Esophagus muscularis mucosa (tissue), 3 donors: Measurements from ENCODE around the gene CATSPERD.

ENCODE experiments used
- EP300 ChIP-seq: sonication (generic); formaldehyde crosslinking; IDR thresholded peaks from one replicate; pipeline ENCODE4 v1.6.1; 2017; ENCODE audit warnings: antibody characterized with exemption
- TF ChIP-seq, protein P1 (sequence below), 3 experiments: fragments of 200-600 bp in 2 of 3; fragments of 450-650 bp in 1 of 3; sonication (generic) in 2 of 3; IDR thresholded peaks; one replicate each; pipeline ENCODE4 v1.5.1; 2017 to 2019; ENCODE audit warnings: antibody characterized with exemption in 3 of 3, mild to moderate bottlenecking in 2 of 3, moderate library complexity in 1 of 3

GRCh38 chr19:5806133-5806489 is 85.7 kb downstream of the CATSPERD start:
- TF ChIP-seq, protein P1, sequence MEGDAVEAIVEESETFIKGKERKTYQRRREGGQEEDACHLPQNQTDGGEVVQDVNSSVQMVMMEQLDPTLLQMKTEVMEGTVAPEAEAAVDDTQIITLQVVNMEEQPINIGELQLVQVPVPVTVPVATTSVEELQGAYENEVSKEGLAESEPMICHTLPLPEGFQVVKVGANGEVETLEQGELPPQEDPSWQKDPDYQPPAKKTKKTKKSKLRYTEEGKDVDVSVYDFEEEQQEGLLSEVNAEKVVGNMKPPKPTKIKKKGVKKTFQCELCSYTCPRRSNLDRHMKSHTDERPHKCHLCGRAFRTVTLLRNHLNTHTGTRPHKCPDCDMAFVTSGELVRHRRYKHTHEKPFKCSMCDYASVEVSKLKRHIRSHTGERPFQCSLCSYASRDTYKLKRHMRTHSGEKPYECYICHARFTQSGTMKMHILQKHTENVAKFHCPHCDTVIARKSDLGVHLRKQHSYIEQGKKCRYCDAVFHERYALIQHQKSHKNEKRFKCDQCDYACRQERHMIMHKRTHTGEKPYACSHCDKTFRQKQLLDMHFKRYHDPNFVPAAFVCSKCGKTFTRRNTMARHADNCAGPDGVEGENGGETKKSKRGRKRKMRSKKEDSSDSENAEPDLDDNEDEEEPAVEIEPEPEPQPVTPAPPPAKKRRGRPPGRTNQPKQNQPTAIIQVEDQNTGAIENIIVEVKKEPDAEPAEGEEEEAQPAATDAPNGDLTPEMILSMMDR (IDR thresholded peaks at IDR 0.05), result no peak
- no peak for TF ChIP-seq EP300
